Stimulated activated CD8-positive, alpha-beta memory T cell treated with anti-CD3 and anti-CD28 coated beads, Interleukin-2, amount 100 ng/mL, for 1 hour (primary cell): ENCODE measurements around the gene CAMK2D.

Experiments
- DNase-seq, 2 donors: peaks; one replicate each; pipeline ENCODE4 v3.0.0-alpha.2; 2020; ENCODE audit warnings: low read depth in 2 of 2

Gene CAMK2D

DNA sequence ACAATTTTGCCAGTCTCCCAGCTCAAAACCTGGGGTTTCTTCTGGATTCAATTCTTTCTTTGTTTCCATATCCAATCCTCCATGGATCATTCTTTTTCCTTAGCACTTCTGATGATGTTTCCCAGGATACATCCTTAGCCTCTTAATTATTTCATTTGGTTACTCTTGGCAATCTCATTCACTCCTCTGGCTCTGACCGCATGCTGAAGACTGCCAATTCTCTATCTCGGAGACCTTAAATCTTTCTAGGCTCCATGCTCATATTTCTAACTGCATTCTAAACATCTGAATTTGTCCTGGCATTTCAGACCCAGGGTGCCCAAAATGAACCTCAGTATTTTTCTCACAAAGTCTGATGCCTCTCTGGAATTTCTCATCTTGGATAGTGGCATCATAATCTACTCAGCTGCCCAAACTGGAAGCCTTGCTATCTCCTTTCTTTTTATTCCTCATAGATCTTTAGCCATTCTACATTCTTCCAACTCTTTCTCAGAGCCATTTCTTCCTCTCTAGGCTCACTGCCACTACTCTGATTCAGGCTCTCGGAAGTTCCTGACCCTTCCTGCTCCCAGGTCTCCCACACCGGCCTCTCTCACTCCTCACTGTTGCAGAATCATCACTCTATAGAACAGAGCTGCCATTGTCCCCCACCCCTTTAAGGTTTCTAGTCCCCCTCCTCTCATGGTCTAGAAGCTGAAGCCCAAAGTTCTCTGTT is 290.2 kb downstream of the CAMK2D start:
- no peak for DNase-seq

DNA sequence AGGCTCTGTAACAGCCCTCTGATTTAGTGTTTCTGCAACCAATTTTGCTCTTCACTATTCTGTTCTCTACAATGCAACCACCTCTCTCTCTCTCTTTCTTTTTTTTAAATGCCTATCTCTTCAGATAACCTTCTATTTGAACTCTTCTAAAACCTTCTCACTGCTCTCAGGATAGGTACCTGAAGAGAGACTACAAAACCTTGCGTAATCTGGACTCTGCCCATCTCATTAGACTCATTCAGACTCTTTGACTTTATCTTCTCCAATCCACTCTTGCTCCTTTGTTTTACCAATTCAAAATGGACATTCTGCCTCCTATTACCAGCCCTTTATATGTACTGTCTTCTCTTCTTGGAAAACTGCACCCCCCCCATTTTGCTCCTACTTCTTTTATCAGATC is 291.6 kb downstream of the CAMK2D start:
- DNase-seq = no peak

DNA sequence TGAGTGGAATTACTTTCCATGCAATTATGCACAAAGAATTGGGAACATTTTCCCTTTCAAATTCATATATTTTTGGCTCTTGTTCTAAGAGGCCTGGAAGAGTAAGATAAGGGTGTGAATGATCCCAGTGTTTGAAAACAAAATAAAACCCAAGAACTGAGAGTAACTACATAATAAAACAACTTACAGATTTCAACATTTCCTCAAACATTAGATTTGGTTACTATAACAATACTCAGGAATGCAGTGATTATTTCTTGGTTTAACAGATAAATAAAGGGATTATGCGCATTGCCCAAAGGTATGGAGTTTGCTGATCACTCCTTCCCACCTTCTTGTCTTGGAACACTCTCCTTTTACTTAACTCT is 292.5 kb downstream of the CAMK2D start:
- DNase-seq = no peak

DNA sequence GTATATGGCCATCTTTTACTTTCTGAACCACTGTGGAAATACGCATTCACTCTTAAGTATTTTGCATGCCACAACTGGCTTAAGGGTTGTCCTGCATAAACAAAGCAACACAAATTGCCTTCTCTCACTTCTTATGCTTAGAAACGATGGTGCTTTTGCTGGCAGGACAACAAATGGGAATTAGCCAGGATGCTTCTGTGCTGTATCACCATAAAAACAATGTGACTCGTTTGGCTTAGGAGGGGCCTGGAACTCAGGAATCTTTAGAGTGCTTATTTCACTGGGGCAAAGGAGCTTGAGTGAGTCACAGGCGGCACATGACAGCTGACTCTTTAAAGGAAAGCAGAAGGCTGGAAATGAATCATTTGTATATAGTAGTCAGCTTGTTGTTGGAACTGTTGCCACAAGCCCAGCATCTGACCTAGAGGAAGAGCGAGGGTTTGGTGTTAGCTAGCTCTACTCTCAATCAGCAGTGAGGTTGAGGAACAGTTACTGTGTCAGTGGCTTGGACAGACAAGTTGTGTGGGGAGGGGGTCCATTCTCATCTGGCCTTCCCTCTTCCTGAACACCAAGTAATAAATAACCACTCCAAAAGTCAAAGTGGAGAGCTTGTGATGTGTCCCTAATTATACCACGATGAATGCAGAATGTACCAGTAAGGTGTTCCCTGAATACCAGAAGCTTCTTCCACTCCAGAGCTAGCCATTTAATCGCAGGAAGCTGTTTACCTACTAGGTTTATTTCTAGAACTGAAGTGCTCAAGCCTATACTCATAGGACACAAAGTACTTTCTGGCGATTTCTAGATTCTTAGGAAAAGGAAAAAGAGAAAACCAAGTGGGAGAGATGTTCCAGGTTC is 293.1 kb downstream of the CAMK2D start:
- no peak for DNase-seq

DNA sequence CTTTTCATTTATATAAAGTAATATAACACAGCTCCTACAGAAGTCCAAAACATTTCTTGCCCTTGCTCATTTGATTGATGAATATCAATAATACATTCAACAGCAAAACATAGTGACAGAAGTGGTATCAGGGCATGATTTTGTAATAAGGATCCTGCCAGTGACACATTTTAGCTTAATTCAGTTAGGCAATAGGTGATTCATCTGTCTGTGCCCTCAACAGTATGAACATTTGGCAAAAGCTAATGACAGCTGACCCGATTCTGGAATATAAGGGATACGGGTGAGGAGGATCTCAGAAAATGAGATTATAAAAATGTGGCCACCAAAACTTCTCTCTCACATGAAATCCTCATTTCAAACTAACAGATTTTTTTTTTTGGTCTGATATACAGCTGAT is 294.0 kb downstream of the CAMK2D start:
- no peak for DNase-seq

DNA sequence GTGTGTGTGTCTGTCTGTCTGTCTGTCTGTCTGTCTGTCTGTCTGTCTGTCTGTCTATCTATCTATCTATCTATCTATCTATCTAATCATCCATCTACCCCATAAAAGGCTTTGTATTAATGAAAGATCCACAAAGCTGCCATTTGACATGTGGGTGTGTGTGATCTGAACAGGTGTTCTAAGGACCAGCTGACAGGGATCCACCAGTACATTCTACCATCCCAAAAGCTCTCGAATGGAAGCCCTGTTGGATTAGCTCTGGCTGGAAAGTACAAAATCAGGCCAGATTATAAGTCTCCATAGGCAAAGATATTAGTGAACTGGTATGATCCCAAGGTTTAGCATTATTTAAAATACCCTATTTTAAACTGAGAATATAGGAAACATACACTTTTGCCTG is 299.3 kb downstream of the CAMK2D start:
- DNase-seq = no peak

DNA sequence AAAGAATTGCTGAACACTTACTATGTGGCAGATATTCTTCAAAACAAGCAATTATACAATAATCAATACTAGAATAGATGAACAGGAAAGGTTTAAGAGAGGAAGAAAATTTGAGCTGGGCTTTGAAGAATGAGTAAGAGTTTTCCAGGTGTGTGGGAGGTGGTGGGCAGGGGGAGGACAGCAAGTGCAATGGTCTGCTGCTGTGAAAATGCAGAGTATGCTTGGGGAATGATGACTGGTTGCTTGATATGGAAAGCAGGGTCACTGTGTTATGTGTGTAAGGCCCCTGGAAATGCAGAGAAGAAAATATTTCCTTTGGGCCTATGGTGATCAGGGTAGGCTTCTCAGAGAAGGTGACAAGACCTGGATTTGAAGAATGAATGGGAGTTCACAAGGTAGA is 300.3 kb downstream of the CAMK2D start:
- DNase-seq = no peak

DNA sequence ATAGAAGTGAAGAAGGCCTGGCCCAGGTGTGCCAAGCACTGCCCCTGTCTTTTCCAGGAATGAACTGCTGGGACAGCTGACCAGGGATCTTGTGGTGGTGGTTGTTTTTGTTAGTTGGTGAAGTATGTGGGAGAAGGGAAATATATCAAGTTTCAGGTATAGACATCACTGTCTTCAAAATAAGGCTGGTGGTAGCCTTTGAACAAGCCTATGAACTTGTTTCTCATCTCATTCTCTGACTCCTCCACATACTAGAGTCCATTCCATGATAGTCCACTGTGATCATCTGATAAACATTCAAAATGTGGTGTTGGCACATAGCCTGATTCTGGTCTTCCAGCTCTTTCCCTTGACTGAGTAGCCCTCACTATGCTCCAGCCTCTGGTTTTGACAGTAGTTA is 303.7 kb downstream of the CAMK2D start:
- no peak for DNase-seq

DNA sequence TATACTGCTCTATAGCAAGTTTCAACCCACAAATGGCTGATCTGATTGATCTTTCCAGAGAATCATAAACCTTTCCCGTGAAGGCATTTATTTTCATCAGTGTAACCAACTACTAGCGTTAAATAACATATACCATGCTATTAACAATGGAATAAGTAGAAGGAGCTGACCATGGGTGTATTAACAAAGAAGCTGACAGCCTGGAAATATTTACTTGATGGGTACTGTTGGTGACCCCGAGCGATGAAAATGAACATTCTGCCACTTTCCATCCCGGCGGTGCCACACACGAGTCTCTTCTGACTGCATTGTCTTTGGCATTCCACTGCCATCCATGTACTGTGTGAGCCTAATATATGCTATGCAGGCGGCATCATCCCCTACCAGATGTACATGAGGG is 304.4 kb downstream of the CAMK2D start:
- DNase-seq = no peak

DNA sequence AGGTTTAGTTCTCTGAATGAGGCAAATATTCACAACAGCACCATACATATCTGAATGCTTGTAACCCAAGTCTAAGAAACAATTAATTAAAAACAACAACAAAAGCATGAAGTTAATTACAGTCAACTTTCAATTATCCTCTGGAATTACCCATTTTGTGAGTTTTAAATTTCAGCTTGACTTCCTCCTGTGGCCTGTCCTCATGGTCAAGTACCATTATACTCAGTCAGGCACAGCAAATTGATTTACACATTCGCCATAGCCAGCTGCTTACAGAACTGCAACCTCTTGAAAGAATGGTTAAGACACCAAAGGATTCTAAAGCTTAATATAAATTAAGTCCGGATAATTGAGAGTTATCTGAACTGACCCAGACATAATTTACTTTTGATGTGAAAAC is 306.5 kb downstream of the CAMK2D start:
- no peak for DNase-seq

DNA sequence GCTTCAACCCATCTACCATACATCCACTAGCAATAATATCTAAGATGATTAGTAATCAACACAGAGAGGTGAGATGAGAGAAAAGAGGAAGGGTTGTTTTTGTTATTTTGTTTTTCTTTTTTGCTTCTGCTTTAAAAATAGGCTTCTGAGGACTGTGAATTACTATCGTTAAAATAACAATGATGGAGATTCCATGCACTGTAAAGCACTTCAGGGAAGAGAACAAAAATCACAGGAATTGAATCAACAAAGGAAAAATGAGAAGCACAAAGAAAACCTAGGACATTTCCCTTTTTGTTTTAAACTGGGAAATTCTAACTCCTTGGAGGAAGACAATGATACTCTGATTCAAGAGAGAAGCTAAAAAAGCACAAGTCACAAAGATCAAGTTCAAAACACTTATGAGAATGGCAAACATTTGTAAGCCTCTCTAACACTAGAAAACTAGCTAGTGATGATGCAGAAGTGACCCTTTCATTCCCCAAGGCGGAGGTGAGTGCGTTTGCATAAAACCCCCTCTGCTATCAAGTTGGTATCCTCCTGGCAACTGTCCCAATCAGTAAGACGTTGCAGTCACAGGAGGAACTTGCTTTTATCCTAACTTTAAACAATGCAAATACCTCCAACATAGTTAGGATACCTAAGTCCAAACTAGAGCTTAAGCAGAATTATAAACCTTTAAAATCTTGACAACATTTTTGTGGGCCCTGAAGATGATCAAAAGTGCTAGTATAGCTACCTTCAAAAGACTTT is 308.5 kb downstream of the CAMK2D start:
- DNase-seq = no peak

DNA sequence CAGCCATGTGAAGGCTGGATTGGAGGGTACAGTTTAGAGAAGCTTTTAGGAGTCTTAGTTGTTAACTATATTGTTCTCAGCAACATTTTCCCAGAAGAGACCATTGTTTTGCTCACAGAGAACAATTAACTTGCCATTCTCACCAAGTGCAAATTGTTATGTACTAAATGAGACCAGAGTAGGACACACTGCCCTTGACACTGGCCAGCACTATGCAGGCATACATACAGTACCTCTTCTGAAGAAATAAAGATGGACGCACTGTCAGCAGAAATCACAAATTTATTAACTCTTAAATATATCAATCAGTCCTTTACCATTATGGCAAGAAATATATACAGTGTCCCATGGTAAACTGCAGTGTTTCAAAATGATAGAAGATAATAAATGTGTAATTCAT is 309.4 kb downstream of the CAMK2D start:
- no peak for DNase-seq

DNA sequence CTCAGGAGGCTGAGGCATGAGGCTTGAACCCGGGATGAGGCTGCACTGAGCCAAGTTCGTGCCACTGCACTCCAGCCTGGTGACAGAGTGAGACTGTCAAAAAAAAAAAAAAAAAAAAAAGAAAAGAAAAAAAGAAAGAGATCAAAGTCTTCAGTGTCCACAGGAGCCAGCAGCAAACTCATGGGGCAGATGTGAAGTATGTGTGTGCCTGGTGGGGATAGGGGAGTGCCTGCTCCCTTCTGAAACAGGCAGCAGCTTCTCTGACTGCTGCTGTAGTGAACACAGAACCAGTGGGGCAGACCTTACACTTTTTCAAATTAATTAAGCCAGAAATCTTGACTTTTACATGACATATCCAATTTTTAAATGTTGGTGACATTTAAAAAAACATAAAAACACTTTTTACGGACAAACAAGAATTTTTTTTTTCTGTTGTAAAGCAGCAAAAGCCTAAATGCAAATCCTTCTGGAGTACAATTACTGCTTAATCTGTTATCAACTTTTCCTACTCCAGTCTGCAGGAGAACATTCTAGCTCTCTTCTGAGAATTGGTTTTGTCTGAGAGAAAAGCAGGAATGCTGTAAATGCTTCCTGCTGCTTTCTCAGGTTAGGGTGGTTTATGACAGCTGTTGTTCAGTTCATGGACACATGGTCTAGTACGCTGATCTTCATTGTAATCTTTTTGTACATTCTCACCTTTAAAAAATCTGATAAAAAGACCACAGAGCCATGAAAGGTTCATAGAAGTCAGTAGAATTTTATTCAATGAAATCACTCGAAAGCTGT is 311.1 kb downstream of the CAMK2D start:
- DNase-seq = no peak

DNA sequence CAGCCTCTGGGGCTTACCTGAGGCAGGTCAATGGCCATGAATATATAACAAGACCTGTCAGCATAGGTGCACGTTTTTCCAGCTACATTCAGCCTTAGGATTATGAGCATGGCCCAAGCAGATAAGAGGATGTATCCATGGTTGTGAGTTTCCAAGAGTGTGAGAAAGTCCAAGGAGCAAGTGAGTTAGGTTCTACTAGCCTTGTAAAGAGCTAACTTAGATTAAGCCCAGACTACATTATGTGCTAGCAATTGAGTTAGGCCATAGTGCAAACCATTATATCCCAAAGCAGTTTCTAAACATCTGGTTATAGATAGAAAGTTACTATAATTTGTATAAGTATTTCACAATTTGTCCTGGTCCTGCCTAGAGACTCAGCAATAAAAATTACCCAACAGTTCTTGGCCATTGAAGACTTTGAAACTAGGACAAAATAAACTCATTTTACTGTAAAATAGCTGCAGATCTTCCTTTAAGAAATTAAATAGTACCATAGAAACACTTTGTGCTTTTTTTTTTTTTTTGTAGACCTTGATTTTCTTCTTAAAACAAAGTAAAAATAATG is 312.0 kb downstream of the CAMK2D start:
- no peak for DNase-seq

DNA sequence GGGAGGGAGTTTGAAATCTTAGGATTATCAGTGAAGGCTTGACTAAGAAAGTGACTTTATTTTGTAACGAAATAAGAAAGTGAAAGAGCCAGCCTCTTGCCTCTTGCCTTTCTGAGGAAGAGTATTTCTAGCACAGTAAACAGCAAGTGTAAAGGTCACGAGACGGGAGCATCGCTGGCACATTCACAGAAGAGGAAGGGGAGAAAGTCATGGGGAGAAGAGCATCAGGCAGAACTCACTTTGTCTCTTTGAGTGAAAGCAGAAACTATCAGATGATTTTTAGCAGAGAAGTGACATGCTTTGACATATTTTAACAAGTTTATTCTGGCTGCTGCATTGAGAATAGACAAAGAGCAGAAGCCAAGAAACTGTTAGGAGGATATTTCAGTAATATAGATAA is 313.8 kb downstream of the CAMK2D start:
- no peak for DNase-seq

DNA sequence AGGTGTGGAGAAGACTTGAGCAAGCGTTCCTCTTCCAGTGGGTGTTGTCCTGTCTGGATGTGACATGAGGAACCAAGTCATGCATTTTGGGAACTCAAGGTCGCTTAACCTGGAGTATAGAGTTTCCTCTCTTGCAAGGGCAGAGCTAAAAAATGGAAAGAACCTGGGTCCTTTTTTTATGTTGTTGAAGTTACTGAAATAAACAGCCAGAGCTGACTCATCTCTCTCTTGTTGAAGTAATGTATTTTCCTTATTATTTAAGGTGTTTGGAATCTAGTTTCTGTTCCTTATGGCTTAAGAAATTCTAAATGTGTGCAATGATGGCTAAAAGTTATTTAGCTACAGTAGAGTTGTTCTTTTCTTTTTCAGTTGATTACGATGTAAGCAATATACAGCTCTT is 314.5 kb downstream of the CAMK2D start:
- no peak for DNase-seq

DNA sequence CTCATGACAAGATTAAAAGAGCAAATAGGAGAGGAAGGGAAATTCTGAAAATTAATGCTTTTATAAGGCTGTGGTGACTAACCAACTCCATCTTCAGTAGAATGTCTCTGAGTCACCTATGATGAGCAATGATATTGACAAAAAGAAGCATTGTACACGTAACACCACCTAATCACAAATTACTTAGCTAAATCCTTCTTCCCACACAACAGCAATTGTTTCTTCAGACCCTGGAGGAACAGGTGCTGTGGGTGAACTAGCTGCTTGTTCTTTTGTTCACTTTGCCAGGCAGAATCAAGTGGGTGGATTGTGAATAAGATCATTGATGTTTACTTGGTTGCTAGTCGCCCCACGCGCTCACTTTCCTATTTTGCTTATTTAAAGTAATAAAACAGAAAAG is 315.5 kb downstream of the CAMK2D start:
- DNase-seq = no peak

DNA sequence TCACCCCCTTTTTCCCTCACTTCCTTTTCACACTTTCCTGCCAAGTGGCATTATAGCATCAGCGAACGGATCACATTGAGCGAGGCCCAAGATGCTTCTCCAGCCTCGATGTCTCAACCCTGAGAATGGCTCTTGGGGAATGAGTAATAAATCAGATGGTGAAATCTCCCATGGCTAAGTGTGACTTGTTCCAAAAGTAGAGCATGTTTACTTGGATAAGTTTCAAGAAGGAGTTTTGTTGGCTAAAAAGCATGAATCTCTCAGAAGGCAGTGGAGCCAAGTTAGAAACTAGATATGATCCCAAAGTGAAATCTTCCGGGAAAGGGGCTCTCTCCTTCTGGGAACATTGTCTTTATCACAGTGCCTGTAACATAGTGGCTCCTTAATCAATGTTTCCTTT is 316.3 kb downstream of the CAMK2D start:
- DNase-seq = no peak

DNA sequence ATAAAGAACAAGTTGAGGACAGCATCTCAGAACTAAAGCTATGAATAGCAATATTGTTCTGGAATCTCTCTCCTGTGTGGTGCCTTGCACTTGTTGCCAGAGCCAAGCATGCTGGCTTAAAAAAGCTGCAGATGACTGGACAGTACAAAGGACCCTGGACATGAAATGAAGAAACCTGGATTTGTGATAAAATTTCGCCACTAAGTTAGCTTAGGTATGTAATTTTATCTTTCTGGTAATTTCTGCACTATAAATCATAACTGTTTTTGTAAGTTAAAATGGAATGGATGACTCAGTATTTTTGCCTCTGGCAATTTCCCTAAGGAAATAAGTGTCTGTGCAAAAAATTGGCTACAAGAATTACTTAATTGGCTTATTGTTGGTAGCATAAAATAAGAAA is 317.2 kb downstream of the CAMK2D start:
- no peak for DNase-seq

DNA sequence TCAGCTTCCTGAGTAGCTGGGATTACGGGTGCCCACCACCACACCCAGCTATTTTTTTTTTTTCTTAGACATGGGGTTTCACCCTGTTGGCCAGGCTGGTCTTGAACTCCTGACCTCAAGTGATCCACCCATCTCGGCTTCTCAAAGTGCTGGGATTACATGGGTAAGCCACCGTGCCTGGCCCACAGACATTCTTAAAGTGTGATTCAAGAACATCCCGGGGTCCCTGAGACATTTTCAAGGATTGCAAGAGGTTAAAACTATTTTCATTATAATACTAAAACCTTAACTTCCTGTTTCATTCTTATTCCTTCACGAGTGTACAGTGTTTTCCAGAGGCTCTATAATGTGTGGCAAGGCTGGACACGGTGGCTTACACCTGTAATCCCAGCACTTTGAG is 318.7 kb downstream of the CAMK2D start:
- no peak for DNase-seq

DNA sequence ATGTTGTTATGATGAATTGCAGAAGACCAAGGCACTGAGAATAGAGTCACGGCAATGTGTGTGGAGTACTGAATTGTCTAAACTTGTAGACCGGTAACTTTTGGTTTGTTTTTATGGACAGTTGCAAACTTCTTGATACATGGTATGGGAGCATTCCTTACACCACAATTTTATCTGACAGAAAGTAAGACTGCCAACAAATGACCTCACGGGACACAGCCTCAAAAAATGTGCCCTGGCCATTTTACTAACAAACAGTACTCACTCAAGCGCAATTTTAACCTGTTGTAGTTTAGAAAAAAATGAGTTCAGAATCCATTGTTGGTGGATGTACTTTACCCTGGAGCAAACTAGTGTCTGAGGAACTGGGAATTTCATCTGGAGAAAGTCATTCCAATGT is 321.2 kb downstream of the CAMK2D start:
- no peak for DNase-seq

DNA sequence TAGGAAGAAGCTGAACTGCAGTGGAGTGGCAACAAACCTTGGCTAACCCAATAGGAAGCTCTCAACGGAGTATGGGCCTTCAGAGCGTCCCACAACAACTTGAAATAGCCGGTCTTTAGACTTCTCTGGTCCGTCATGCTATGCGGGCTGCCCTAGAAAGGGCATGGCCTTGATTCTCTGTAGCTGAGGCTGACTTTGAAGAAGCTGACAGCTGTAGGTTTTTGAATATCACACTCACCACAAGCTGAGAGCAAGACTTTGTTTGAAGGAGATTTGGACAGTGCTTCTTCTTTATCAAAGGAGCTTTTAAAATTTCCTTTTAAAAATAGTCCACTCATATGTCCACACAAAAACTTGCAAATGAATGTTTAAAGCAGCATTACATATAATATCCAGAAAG is 322.9 kb downstream of the CAMK2D start:
- DNase-seq = no peak
